CD4-positive, alpha-beta T cell treated with Interferon alpha-2 for 1 hour (primary cell): ENCODE results near the gene ZDHHC16.
A peak's percentile ranks its signal among the peaks of the same experiment; 100 is the strongest.
"Not testable (repeated sequence)": the region's sequence is repeated elsewhere in the genome, so short reads cannot be mapped to it uniquely, and the experiment has no call there.

ENCODE experiments used
- DNase-seq, 2 donors: peaks; one replicate each; pipeline ENCODE4 v3.0.0-alpha.2; 2020 to 2022

Gene ZDHHC16

DNA sequence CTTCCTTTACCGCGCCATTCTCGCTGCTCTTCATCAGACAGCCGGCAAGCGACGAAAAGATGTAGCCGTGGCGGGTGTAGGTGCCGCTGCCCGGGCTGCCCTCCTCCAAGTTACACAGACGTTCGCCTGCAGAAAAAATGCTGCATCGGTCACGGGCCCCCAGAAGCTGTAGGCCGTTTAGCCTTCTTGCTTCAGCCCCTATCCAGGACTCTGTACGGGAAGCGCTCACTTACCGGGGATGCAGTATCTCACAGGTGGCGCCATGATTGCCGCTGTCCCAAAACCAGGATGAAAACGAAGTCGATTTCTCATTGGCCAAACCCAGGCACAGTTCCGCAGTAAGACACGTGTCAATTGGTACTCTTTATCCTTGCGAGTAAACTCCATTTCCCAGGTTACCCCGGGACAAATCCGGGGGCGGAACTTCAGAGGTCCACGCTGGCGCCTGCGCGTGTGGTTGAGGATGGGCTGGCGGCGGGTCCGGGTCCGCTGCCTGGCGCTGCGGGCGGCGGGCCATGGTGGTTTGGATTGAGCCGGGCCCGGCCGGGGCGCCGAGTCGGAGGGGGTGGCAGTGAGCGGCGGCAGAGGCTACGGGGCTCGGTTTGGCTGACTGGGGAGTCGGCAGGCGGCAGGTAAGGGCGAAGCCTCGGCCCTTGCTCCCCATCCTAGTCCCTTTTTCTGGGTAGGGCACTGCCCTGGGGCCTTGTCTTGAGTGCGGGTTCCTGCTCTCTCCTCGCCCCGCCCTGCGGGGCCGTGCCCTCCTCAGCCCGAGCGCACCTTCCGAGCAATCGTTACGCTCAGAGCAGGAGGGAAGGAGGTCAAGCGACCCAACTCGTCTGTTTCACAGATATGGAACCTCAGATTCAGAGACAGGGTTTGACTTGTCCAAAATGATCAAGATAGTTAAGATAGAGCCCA is at the start of gene ZDHHC16, which contains the start of gene EXOSC1:
ZDHHC16 (plus strand) TSS at position 454 of the 918 bp plus-strand sequence. CDS start 5,501 bp downstream, outside the sequence.
EXOSC1 (minus strand) TSS at position 285 of the 918 bp plus-strand sequence; CDS start at position 264, 21 bp downstream.
- DNase-seq = peak; percentile 88 to 93

GRCh38 chr10:97399843-97400545 is 46.0 kb upstream of the ZDHHC16 start:
- DNase-seq = peak in 1 of 2 donors; percentile 51

DNA sequence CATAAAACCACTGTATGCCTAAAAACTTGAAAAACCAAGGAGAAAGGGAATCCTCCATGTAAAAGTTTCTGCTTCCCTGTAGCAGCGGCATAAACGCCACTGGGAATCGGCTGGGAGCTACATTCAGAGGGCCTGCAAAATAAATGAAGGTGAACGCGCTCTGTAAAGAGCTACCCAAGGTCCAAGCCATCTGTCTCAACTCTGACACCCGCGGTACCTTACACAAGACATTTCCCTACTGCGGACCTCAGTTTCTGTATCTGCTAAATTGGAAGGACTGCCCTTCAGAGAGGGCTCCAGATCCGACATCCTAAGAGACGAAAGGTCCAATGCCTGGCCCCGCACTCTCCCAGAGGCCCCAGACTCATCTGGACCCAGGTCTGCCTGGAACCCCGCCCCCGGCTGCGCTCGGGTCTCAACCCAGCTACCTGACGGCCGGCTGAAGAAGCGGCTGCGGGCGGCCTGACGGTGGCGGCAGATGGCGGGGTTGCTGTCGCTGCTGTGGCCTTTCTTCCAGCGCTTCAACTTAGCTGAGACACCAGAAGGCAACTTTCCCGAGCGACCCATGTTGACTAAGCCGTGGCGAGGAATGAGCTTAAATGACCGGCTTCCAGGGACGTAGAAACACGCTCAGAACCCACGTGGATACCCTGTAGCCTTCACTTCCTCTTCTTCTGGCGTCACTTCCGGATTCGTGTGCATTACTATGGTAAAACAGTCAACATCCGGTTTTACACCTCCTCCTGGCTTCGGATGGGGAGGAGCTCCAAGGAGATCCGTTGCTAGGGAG is 45.1 kb upstream of the ZDHHC16 start, which contains the start of gene RRP12:
RRP12 (minus strand) TSS at position 676 of the 790 bp plus-strand sequence; CDS start at position 567, 109 bp downstream.
- DNase-seq = peak; percentile 95 to 96

DNA sequence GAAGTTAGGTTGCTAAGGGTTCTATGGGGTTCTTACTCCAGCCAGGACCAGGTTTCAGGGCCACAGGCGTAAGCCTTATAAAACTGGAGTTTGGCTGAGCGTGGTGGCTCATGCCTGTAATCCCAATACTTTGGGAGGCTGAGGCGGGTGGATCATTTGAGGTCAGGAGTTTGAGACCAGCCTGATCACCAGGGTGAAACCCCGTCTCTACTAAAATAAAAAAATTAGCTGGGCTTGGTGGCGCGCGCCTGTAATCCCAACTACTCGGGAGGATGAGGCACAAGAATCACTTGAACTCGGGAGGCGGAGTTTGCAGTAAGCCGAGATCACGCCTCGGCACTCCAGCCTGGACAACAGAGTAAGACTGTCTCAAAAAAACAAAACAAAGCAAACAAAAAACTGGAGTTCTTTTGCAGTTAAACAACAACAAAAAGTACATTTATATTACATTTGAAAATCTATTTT is 44.5 kb upstream of the ZDHHC16 start:
- no peak for DNase-seq

DNA sequence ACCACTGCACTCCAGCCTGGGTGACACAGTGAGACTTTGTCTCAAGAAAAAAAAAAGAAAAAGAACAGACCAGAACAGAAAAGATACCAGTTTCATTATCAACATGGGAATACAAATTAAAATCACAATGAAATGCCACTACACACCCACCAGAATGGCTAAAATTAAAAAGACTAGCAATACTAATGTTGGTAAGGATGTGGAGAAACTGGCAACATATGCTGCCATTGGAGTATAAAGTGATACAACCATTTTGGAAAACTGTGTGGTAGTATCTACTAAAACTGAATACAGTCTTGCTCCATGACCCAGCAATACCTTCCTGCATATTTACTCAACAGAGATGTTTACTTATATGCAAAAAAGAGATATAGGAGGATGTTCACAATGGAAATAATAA is 41.9 kb upstream of the ZDHHC16 start:
- no peak for DNase-seq

- DNase-seq = peak in 1 of 2 donors; percentile 13
Observed at GRCh38 chr10:97406064-97406463, 39.9 kb upstream of the ZDHHC16 start.

- not testable (repeated sequence) for DNase-seq
Observed at GRCh38 chr10:97406483-97406882, 39.5 kb upstream of the ZDHHC16 start.

- peak; percentile 71 to 84 for DNase-seq
Observed at GRCh38 chr10:97407211-97407951, 38.6 kb upstream of the ZDHHC16 start.

DNA sequence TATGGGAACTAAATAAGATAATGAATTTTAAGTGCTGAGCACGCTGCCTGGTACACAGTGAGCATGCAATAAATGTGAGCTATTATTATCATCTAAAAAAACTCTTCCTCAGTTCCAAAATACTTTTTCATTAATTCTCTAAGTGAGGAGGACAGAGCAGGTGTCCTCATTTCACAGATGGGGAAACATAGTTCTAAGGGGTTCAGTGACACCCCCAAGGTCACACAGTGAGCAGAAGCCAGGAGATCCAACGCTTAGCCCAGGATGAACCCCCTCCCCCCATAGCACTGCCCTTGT is 38.1 kb upstream of the ZDHHC16 start:
- no peak for DNase-seq

- DNase-seq = no peak
Observed at GRCh38 chr10:97408496-97408992, 37.4 kb upstream of the ZDHHC16 start.

- DNase-seq = no peak
Observed at GRCh38 chr10:97411406-97411805, 34.6 kb upstream of the ZDHHC16 start.

DNA sequence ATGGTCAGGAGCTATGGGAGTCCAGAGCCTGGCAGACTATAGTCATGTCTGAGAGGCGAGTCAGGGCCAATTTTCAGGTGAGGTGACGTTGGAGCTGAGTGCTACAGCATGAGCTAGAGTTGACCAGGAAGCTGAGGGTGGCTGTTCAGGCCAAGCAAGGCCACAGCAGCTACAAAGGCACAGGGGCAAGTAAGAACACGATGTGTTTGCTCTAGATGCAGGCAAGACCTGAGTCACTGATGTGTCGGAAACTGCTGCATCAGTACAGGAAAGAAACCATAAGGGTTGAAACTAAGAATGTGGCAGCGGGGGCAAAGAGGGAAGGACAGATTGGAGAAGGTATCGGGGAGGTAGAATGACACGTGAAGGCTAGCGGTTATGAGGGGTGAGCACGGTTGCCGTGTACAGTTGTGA is 33.1 kb upstream of the ZDHHC16 start:
- no peak for DNase-seq

GRCh38 chr10:97416565-97416964 is 29.4 kb upstream of the ZDHHC16 start:
- DNase-seq = no peak

- not testable (repeated sequence) for DNase-seq
Observed at GRCh38 chr10:97423757-97424098, 22.2 kb upstream of the ZDHHC16 start.

- DNase-seq = peak; percentile 96 to 98
Observed at GRCh38 chr10:97425964-97426775, 19.8 kb upstream of the ZDHHC16 start, which contains the start of gene PGAM1. Gene PGAM1 (plus strand): TSS chr10:97426191. CDS start chr10:97426308, 117 bp downstream.

GRCh38 chr10:97426776-97427570 is 19.0 kb upstream of the ZDHHC16 start:
- peak in 1 of 2 donors; percentile 35 for DNase-seq

DNA sequence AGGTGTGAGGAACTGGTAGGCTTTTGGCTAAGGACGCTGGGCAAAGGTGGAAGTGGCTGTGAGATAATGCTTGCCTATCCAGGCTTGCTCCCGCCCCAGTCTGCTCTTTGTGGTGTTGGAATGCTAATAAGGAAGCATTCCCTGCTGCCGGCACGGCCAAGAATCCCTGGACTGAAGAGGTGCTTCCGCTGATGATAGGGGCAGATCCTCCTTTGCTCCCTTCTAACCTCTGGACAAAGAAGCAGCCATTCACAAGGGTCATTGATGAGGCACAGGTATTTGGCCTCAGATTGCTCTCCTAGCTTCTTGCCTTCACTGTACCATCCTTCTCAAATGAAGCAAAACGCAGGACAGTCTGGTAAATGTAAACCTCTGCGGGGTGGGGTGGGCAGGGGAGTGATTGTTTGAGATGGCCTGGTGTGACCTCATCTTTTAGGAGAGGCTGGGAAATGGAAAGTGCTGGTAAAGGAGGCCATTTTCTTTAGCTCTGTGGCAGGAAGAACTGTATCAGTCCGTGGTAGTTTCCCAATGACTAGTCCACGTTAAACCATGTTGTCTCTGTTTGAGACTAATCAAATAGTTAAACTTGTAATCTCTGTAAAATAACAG is 18.3 kb upstream of the ZDHHC16 start:
- peak in 1 of 2 donors; percentile 70 for DNase-seq

- DNase-seq = peak in 1 of 2 donors; percentile 54
Observed at GRCh38 chr10:97428572-97428981, 17.4 kb upstream of the ZDHHC16 start.

DNA sequence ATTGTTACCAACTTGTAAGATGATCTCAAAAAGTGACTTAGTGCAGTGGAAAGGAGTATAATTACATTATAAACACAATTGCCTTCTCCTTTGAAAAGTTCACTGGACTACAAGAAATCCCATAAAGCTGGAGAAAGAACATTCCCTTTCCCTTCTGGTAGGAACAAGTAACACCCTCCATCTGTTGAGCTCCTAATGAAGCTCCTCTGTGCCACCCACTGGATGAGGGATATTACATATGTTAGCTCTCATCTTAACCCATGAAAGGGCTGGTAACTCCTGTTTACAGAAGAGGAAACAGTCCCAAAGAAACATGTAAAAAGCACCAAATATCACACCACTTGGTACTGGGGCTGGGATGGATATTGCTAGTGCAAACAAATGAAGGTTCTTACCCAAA is 11.9 kb upstream of the ZDHHC16 start:
- DNase-seq = no peak
